ENCODE measurements around the gene SEPTIN7. TPM values are rescaled to one million over a fixed set of nuclear protein-coding genes. Genes with fewer than 3 reads are reported as not detected.

Gene SEPTIN7
- polyA plus RNA-seq, 3 donors from 2014 or later = 794 to 1,103 (median 966) TPM

- Mint-ChIP-seq H3K4me1 (no peaks in the 10 kb centered on the region), H3K27ac (no peak overlapping the region), H3K9me3 (no peaks in the 10 kb centered on the region), H3K27me3 (ENCODE audit: low read depth in 3 of 3) (peaks cover 0 to 2% (median 0%) of the 10 kb centered on the region in 3 donors), H3K36me3 (no peaks in the 10 kb centered on the region), H3K4me3 (no peak overlapping the region)
- DNase-seq = no peak
These were observed 26.9 kb upstream of the SEPTIN7 start for GRCh38 chr7:35773994-35774393.

GRCh38 chr7:35776686-35777085, 24.2 kb upstream of the SEPTIN7 start:
- H3K27ac Mint-ChIP-seq = no peak overlapping the region

GRCh38 chr7:35777121-35777520, 23.7 kb upstream of the SEPTIN7 start:
- Mint-ChIP-seq H3K27me3 (ENCODE audit: low read depth in 3 of 3) (no peaks in the 10 kb centered on the region), H3K4me1 (no peaks in the 10 kb centered on the region), H3K4me3 (no peak overlapping the region), H3K27ac (no peak overlapping the region), H3K9me3 (no peaks in the 10 kb centered on the region), H3K36me3 (no peaks in the 10 kb centered on the region)
- no peak for DNase-seq

More at GRCh38 chr7:35776686-35777085, 24.2 kb upstream of the SEPTIN7 start:
- Mint-ChIP-seq H3K9me3 (no peaks in the 10 kb centered on the region), H3K27me3 (ENCODE audit: low read depth in 3 of 3) (no peaks in the 10 kb centered on the region), H3K4me3 (no peak overlapping the region), H3K36me3 (no peaks in the 10 kb centered on the region), H3K4me1 (no peaks in the 10 kb centered on the region)
- DNase-seq = no peak

- H3K27me3 Mint-ChIP-seq (ENCODE audit: low read depth in 3 of 3) = peaks cover 0 to 3% (median 0%) of the 10 kb centered on the region in 3 donors
- no peaks in the 10 kb centered on the region for H3K36me3 Mint-ChIP-seq
- H3K4me1 Mint-ChIP-seq = no peaks in the 10 kb centered on the region
- no peak overlapping the region for H3K27ac Mint-ChIP-seq
- H3K4me3 Mint-ChIP-seq = no peak overlapping the region
- no peak for DNase-seq
- no peaks in the 10 kb centered on the region for H3K9me3 Mint-ChIP-seq
These were observed 20.8 kb upstream of the SEPTIN7 start for GRCh38 chr7:35780070-35780469.

GRCh38 chr7:35781200-35781701, 19.6 kb upstream of the SEPTIN7 start:
- Mint-ChIP-seq H3K27ac (no peak overlapping the region), H3K4me3 (no peak overlapping the region), H3K27me3 (ENCODE audit: low read depth in 3 of 3) (peaks cover 0 to 3% (median 0%) of the 10 kb centered on the region in 3 donors), H3K9me3 (no peaks in the 10 kb centered on the region), H3K36me3 (no peaks in the 10 kb centered on the region), H3K4me1 (no peaks in the 10 kb centered on the region)
- no peak for DNase-seq

- Mint-ChIP-seq H3K9me3 (no peaks in the 10 kb centered on the region), H3K36me3 (no peaks in the 10 kb centered on the region), H3K27ac (no peak overlapping the region), H3K4me1 (no peaks in the 10 kb centered on the region), H3K27me3 (ENCODE audit: low read depth in 3 of 3) (peaks cover 0 to 3% (median 0%) of the 10 kb centered on the region in 3 donors), H3K4me3 (no peak overlapping the region)
- no peak for DNase-seq
These were observed 18.9 kb upstream of the SEPTIN7 start for GRCh38 chr7:35781767-35782515.

- no peak overlapping the region for H3K4me3 Mint-ChIP-seq
- peaks cover 0 to 3% (median 0%) of the 10 kb centered on the region in 3 donors for H3K27me3 Mint-ChIP-seq (ENCODE audit: low read depth in 3 of 3)
- peaks cover 0 to 8% (median 0%) of the 10 kb centered on the region in 3 donors for H3K36me3 Mint-ChIP-seq
- H3K27ac Mint-ChIP-seq = no peak overlapping the region
- H3K4me1 Mint-ChIP-seq = no peaks in the 10 kb centered on the region
- H3K9me3 Mint-ChIP-seq = peaks cover 0 to 2% (median 0%) of the 10 kb centered on the region in 6 donors
- DNase-seq = no peak
These were observed 16.5 kb upstream of the SEPTIN7 start for GRCh38 chr7:35784332-35784731.

GRCh38 chr7:35785250-35785649, 15.6 kb upstream of the SEPTIN7 start:
- peaks cover 0 to 3% (median 0%) of the 10 kb centered on the region in 3 donors for H3K27me3 Mint-ChIP-seq (ENCODE audit: low read depth in 3 of 3)
- H3K9me3 Mint-ChIP-seq = peaks cover 0 to 2% (median 0%) of the 10 kb centered on the region in 6 donors
- H3K27ac Mint-ChIP-seq = no peak overlapping the region
- H3K4me3 Mint-ChIP-seq = no peak overlapping the region
- no peak for DNase-seq
- peaks cover 0 to 8% (median 0%) of the 10 kb centered on the region in 3 donors for H3K36me3 Mint-ChIP-seq
- H3K4me1 Mint-ChIP-seq = no peaks in the 10 kb centered on the region

GRCh38 chr7:35787925-35788324, 12.9 kb upstream of the SEPTIN7 start:
- H3K36me3 Mint-ChIP-seq = peaks cover 0 to 8% (median 0%) of the 10 kb centered on the region in 3 donors
- H3K4me1 Mint-ChIP-seq = no peaks in the 10 kb centered on the region
- no peak for DNase-seq
- H3K9me3 Mint-ChIP-seq = peaks cover 0 to 2% (median 0%) of the 10 kb centered on the region in 6 donors
- no peak overlapping the region for H3K4me3 Mint-ChIP-seq
- no peak overlapping the region for H3K27ac Mint-ChIP-seq
- peaks cover 0 to 3% (median 0%) of the 10 kb centered on the region in 3 donors for H3K27me3 Mint-ChIP-seq (ENCODE audit: low read depth in 3 of 3)

- Mint-ChIP-seq H3K4me1 (no peaks in the 10 kb centered on the region), H3K36me3 (peaks cover 0 to 8% (median 0%) of the 10 kb centered on the region in 3 donors), H3K27me3 (ENCODE audit: low read depth in 3 of 3) (peaks cover 0 to 3% (median 2%) of the 10 kb centered on the region in 3 donors), H3K4me3 (no peak overlapping the region), H3K27ac (no peak overlapping the region), H3K9me3 (peaks cover 0 to 2% (median 0%) of the 10 kb centered on the region in 6 donors)
- no peak for DNase-seq
These were observed 8.4 kb upstream of the SEPTIN7 start for GRCh38 chr7:35792472-35792871.

GRCh38 chr7:35792873-35793489, 7.9 kb upstream of the SEPTIN7 start:
- H3K4me3 Mint-ChIP-seq = no peak overlapping the region
- peaks cover 0 to 8% (median 0%) of the 10 kb centered on the region in 3 donors for H3K36me3 Mint-ChIP-seq
- H3K9me3 Mint-ChIP-seq = peaks cover 0 to 2% (median 0%) of the 10 kb centered on the region in 6 donors
- no peaks in the 10 kb centered on the region for H3K4me1 Mint-ChIP-seq
- no peak for DNase-seq
- no peak overlapping the region for H3K27ac Mint-ChIP-seq
- H3K27me3 Mint-ChIP-seq (ENCODE audit: low read depth in 3 of 3) = peaks cover 0 to 3% (median 2%) of the 10 kb centered on the region in 3 donors

GRCh38 chr7:35797311-35797710, 3.5 kb upstream of the SEPTIN7 start:
- no peak for DNase-seq
- H3K4me1 Mint-ChIP-seq = peaks cover 16 to 19% of the 10 kb centered on the region in 2 donors
- H3K27ac Mint-ChIP-seq = peak overlapping the region in 1 of 6 donors; percentile 69

GRCh38 chr7:35799846-35800717, 775 bp upstream of the SEPTIN7 start:
- peak overlapping the region; percentile 90 to 98 (median 97) for H3K4me3 Mint-ChIP-seq
- peak overlapping the region; percentile 95 to 99 (median 97) for H3K27ac Mint-ChIP-seq
- no peaks in the 10 kb centered on the region for H3K9me3 Mint-ChIP-seq
- H3K27me3 Mint-ChIP-seq (ENCODE audit: low read depth in 3 of 3) = peaks cover 17 to 29% (median 21%) of the 10 kb centered on the region in 3 donors
- no peaks in the 10 kb centered on the region for H3K36me3 Mint-ChIP-seq
- H3K4me1 Mint-ChIP-seq = peaks cover 42 to 47% of the 10 kb centered on the region in 2 donors
- DNase-seq = peak; percentile 86 to 90 (median 87)

More at GRCh38 chr7:35797311-35797710, 3.5 kb upstream of the SEPTIN7 start:
- no peaks in the 10 kb centered on the region for H3K36me3 Mint-ChIP-seq
- H3K27me3 Mint-ChIP-seq (ENCODE audit: low read depth in 3 of 3) = peaks cover 19 to 24% (median 19%) of the 10 kb centered on the region in 3 donors
- no peak overlapping the region for H3K4me3 Mint-ChIP-seq
- no peaks in the 10 kb centered on the region for H3K9me3 Mint-ChIP-seq

Data from immature natural killer cell (primary cell).